SH-SY5Y (cell line): ENCODE measurements around the gene UGT2A1.

Experiments used
- GATA2 ChIP-seq: IDR thresholded peaks from 2 replicates; pipeline ENCODE4 v1.6.1; 2011; ENCODE audit warnings: mild to moderate bottlenecking, low read depth, low read length
- GATA3 ChIP-seq: IDR thresholded peaks from 2 replicates; pipeline ENCODE4 v1.6.1; 2011; ENCODE audit warnings: low read depth, mild to moderate bottlenecking, low read length, moderate library complexity

- TF ChIP-seq GATA2 (no peak), GATA3 (no peak)
These were observed 103.4 kb downstream of the UGT2A1 start for GRCh38 chr4:69549651-69550050.
